ENCODE results near the gene INSL4.

Gene INSL4

GRCh38 chr9:5278486-5278885, 47.3 kb downstream of the INSL4 start:
- H3K4me3 ChIP-seq (ENCODE audit: low read depth, low read length), result no peak overlapping the region
- peak; percentile 23 for DNase-seq (ENCODE audit: low read depth)
- peak; percentile 64 for TF ChIP-seq MAX (IDR thresholded peaks at IDR 0.05; ENCODE audit: low read depth, low read length)
- no peak for TF ChIP-seq POLR2A (IDR thresholded peaks at IDR 0.05; ENCODE audit: extremely low read depth, insufficient read length)
